Subcutaneous adipose tissue (tissue), 4 donors: ENCODE measurements around the gene SETX. TPM values are rescaled to one million over a fixed set of nuclear protein-coding genes. Genes with fewer than 3 reads are reported as not detected.

Experiments
- total RNA-seq, 4 donors: library from RNA; depleted of rRNA; stranded (reverse); fragments of >200 nt; gene quantifications; one replicate each; pipeline ENCODE4 v1.1.0, GENCODE V29; 2016
- TF ChIP-seq, protein P1 (sequence below): fragments of 450-650 bp; IDR thresholded peaks from one replicate; pipeline ENCODE4 v1.5.1; 2016; ENCODE audit warnings: low read depth, mild to moderate bottlenecking, control low read depth, antibody characterized with exemption, moderate library complexity

Gene SETX
- total RNA-seq, 4 donors from 2014 or later: 66.7 to 94.0 (median 75.6) TPM

DNA sequence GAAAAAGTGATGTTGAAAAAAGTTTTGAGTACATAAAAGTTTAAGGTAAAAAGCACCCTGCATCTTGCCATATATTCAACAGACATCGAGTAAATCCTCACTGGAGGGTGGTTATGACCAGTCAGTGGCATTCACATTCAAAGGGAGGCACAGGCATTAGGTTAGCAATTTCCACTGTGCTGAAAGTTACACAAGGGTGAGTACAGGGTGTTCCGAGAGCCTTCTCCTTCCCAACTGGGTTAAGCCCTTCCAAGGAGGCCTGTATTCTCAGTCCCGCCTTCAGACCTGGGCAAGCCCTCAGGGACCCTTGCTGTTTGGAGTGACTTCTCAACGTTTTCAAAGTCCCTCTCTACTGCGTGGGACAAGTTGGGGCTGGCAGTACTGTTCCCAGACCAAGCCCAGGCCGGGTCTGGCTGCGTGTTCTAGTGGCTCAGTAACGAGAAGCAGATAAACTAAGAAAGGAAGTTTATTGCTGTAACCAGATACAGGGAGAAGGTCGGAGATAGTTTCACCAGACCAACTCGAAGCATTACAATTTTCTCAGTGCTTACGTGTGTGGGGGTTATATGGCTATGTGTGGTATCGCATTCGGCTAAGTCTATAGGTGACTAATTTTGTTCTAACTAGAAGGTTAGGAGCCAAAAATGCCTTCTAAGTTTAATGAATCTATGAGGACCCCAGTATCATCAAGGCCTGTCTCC, 13.0 kb upstream of the SETX start:
- TF ChIP-seq, protein P1, sequence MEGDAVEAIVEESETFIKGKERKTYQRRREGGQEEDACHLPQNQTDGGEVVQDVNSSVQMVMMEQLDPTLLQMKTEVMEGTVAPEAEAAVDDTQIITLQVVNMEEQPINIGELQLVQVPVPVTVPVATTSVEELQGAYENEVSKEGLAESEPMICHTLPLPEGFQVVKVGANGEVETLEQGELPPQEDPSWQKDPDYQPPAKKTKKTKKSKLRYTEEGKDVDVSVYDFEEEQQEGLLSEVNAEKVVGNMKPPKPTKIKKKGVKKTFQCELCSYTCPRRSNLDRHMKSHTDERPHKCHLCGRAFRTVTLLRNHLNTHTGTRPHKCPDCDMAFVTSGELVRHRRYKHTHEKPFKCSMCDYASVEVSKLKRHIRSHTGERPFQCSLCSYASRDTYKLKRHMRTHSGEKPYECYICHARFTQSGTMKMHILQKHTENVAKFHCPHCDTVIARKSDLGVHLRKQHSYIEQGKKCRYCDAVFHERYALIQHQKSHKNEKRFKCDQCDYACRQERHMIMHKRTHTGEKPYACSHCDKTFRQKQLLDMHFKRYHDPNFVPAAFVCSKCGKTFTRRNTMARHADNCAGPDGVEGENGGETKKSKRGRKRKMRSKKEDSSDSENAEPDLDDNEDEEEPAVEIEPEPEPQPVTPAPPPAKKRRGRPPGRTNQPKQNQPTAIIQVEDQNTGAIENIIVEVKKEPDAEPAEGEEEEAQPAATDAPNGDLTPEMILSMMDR: no peak

DNA sequence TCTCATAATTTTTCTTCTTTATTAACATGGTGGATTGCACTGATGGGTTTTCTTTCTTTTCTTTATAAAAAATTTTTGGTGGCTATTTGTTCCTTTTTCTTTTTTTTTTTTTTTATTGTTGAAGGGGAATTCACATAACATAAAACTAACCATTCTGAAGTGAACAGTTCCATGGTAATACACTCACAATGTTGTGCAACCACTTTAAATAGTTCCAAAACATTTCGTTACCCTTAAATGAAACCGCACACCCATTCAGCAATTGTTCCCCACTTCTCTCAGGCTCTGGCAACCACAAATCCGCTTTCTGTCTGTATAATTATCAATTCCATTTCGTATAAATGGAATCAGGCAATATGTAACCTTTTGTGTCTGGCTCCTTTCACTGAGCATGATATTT, 11.7 kb upstream of the SETX start:
- TF ChIP-seq, protein P1: no peak

DNA sequence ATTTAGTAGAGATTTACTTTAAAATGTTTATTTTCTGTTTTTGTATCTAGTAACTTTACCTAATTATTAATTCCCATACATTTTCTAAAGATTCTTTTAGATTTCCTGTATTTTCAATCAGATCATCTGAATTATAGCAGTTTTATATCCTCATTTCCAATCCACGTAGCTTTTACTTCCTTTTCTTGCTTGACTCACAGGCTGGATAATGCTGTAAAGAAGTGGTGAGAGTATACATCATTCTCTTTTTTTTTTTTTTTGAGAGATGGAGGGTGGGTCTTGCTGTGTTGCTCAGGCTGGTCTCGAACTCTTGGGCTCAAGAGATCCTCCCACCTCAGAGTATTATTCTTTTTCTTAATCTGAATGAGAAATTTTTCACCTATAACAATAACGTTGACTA, 11.2 kb upstream of the SETX start:
- TF ChIP-seq, protein P1: no peak

DNA sequence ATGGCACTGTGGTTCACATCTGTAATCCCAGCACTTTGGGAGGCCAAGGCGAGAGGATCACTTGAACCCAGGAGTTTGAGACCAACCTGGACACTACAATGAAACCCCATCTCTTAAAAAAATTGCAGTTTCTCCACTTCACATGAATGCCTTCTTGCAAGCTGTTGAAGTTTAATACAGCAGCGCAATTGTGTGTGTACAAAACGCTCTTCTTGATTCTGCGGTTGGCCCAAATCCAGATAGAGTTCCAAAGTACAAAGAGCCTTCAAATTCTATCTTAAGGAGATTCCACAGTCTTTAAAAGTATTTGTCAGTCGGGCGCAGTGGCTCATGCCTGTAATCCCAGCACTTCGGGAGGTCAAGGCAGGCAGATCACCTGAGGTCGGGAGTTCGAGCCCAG, 9.3 kb upstream of the SETX start:
- TF ChIP-seq, protein P1: no peak

DNA sequence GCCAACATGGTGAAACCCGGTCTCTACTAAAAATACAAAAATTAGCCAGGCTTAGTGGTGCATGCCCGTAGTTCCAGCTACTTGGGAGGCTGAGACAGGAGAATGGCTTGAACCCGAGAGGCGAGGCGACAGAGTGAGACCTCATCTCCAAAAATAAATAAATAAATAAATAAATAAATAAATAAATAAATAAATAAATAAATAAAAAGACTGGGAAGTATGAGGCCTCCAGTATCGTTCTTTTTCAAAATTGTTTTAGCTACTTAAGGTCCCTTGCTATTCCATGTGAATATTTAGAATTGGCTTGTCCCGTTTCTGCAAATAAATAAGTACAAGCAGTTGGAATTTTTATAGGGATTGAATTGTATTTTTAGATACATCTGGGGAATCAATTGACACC, 3.0 kb upstream of the SETX start:
- TF ChIP-seq, protein P1: no peak

DNA sequence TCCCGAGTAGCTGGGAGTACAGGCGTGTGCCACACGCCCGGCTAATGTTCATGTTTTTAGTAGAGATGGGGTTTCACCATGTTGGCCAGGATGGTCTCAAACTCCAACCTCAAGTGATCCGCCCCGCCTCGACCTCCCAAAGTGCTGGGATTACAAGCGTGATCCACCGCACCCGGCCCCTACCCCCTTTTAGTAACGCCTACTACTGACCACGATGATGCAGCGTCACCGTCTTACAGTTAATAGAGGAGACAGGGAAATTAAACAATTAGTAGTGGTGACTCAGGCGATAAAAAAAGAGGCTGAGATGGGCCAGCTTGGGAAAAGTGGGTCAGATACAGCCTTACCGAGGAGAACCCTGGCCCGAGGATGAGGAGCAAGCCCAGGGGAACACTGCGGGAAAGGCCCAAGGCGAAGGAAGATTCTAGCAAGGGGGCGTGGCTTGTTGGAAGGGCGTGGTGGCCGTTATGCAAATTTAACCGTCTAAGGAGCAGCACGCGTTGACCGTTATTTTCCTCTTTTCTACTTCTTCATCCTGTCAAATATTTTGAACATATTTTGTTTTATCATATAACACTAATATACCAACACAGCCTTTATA, 1.6 kb upstream of the SETX start:
- TF ChIP-seq, protein P1: no peak

DNA sequence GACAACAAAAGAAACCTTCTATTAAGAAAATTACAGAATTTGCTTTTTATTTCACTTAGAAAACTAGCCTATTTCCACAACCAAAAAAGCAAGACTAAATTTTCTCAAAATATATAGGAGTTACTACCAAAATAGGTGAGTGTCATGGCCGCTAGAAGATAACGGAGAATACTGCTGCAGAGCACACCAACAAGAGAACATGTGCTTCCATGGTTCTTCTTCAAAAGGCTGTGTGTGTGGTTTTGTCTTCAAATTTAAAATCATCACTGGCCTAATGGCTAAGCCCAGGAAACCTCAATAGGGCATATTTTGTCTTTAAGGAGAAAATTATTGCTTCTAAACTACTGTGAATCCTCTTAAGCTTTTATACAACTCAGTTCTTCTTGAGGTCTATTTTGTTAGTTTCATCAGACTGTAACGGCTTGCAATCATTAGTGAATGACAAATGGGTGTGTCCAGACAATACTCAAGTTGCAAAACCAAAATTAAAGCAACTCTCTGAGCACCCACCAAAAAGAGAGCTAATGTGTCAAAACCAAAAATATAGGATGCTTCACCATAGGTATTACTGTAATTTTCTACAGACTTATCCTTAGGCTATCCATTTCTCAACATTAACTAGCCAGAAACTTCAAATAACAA, 3.3 kb downstream of the SETX start:
- TF ChIP-seq, protein P1: no peak
